Mesenteric fat pad (tissue), 1 donor: ENCODE measurements around the gene COMT. TPM values are rescaled to one million over a fixed set of nuclear protein-coding genes. Genes with fewer than 3 reads are reported as not detected.

Experiments used
- DNase-seq: peaks from one replicate; pipeline ENCODE4 v3.0.0-alpha.2; 2020; ENCODE audit warnings: low spot score
- total RNA-seq: library from RNA; stranded (reverse); fragmentation: NEBNext Ultra II Directional; extraction: Animal tissue kit (Norgen Biotek cat#: 25700); gene quantifications from one replicate; pipeline ENCODE4 v1.2.1, GENCODE V29; 2021
- donor health status: DM: yes; HTN: yes; CAD: no.

The COMT gene
- total RNA-seq, 1 donor from 2014 or later: 144 TPM

DNA sequence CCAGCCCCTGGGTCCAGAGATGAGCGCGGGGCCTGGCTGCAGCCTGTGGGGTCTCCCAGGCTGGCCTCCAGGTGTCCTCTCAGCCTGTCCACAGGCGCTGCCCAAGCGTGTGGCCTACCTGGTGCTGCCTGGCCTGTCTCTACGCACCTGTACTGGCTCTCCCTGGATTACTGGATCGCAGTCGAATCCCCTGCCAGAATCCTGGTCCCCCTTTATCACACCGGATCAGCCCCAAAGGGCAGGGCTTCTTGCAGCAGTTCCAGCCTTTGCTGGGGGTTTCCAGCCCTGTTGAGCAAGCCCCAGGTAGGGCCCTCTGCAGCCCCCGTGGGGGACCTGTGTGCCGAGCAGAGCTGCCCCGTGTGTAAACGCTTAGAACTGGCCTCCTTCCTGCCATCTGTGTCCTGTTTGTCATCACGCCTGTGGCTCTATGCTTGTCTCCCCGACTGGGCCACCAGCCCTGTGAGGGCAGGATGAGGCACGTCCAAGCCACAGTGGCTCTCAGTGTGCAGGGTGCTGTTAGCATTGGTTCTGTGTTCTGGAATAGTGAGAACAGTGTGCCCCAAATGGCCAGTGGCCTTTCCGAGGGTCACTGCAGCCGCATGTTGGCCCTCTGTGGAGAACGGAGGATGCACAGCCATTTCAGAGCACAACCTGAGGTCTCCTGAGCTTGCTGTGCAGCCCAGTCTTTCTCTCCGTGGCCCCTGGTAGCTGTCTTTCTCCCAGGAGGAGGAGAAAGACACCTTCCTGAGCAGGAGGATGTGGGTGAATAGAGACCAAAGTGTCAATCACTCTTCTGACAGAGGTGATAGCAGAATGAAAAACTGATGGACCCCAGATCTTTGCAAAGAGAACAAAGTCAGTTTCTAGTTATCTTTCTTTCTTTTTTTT, 13.9 kb downstream of the COMT start:
- DNase-seq: no peak

DNA sequence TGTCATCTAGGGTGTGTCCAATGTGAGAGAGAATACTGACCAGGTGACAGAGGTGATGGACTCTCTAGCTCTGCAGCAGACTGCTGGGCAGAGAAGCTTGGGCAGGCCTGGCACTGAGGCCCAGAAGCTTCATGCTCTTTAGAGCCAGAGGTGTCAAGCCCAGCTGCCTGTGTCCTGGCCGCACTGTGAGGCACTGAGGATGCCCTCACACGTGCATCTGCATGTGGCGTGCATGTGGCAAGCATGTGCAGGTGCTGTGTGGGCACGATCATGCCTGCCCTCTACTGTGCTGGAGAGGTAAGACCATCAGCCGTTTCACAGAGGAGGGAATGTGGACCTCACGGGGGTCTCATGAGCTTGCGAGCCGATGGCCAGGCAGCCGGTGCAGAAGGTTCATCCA, 15.9 kb downstream of the COMT start:
- DNase-seq: no peak

DNA sequence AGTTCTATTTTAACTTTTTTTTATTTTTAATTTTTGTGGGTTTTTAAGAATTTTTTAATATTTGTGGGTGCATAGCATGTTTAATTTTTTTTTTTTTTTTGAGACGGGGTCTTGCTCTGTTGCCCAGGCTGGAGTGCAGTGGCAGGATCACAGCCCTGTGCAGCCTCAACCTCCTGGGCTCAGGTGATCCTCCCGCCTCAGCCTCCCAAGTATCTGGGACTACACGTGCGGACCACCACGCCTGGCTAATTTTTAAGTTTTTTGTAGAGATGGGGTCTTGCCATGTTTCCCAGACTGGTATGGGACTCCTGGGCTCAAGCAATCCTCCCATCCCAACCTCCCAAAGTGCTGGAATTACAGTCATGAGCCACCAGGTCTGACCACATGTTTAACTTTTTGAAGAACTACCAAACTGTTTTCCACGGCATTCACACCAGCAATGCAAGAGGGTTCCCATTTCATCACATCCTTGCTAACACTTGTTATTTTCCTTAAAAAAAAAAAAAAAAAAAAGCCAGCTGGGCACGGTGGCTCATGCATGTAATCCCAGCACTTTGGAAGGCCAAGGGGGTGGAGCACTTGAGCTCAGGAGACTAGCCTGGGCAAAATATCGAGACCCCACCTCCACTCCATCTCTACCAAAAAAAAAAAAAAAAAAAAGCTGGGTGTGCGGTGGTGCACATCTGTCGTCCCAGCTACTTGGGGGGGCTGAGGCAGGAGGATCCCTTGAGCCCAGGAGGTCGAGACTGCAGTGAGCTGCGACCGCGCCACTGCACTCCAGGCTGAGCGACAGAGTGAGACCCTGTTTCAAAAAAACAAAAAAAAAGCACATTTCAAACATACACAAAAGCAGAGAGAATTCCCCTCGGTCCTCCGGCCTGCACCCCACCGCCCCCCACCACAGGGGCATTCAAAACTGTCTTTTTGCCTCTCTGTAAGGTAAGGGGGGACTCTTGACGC, 16.8 kb downstream of the COMT start:
- no peak for DNase-seq

DNA sequence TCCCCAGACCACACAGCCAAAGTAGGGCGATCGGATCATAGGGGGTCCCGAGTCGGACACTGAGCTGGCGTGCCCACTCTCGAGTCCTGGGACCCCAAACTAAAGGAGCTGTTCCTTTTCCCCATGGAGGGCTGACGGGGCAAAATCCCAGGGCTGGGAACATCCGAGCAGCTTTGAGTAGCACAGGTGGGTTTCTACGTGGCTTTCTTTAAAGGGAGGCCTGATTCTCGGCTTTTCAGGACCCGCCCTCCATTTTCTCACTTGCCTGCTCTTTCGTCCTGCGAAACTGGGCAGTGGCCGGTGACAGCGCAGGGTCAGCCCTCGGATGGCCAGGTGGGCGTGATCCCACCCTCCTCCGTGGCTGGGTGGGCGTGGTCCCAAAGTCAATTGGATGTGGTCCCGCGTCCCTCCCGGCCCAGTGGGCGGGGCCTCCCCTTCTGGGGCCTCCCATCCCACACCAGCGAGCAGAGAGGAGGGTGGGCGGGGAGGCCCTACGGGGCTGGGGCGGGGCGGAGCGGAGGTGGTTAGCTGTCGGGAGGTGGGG, 17.5 kb downstream of the COMT start:
- DNase-seq: no peak

DNA sequence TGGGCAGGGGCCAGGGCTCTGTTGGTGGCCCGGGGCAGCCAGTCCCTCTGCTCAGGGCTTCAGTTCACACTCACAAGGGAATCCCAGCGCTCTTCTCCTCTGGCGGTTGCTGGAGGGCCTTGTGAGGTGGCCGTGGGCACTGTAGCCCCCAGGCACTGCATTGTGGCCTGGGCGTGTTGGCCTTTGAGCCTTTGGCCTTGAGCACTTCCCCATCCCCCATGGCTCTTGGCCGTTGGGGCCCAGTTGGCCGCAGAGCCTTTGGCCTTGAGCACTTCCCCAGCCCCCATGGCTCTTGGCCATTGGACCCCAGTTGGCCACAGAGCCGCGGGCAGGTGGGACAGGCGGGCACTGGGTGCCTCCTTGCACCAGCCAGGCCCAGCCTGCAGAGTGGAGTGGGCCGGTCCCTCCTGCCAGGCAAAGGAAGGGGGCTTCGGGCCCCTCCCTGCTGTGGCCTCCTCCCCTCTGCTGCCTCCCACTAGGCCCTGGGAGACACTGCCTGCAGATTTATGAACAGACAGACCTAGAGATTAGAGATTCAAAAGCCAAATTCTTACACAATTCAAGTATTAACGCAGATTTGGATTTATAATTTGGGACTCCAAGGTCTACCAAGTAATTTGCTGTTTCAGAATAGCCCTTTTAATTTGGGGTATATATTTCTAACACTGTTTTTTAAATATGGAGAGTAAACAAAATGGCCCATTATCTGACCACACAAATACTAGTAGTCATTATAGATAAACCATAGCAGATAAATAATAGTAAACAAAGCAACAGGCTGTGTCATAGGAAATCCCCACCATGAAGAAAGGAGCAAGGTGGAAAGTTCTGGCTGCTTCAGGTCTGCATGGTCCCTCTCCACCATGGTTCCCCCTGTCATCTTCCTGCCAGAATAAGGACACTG, 18.3 kb downstream of the COMT start:
- no peak for DNase-seq

DNA sequence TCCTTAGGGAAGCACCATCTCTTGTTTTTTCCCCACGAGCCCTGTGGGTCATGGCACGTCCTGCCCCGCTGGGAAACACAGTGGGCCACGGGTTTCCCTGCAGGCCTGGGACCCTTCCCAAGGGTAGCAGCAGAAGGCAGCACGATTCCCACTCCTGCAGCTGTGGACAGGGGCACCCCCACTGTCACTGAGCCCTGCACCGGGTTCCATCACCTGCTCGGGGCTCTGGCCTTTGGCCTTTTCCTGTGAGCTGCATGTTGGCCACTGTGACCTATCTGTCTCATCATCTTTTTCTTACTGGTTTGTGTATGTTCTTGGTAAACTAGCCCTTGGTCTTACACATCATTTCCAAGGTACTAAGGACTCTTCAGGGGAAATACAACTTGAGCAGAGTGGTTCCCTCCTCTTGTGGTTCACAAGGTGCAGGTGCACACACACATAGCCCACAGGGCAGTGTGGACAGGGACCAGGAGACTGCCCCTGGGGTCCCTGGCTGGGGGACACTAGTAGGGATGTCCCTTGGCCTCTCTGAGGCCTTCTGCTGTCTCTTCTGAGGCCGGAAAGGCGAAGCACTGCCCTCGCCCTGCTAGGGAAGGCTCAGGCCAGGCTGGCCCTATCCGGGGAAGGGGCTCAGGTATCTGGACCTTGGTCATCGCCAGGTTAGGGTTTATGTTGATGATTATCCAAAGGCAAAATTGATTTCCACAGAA, 19.1 kb downstream of the COMT start:
- DNase-seq: no peak

GRCh38 chr22:19961201-19961580, 19.6 kb downstream of the COMT start:
- no peak for DNase-seq

DNA sequence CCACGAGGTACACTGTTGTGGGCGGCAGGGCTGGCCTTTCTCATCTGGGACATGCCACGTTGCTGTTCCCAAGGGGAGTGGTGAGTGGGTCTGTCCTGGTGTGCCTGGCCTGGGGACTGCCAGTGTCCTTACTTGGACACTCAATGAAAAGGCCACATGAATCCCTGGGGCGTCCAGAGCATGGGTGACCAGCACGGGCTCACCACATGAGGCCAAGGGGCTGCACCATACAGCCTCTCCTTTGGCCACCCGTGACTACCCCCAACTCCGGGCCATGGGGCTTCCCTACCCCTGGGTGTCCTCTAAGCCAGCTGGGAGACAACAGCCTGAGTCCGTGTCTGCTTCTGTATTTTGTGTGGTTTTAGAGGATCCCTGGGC, 20.3 kb downstream of the COMT start:
- DNase-seq: no peak

- DNase-seq: no peak
These were observed 20.8 kb downstream of the COMT start for GRCh38 chr22:19962246-19962908.

DNA sequence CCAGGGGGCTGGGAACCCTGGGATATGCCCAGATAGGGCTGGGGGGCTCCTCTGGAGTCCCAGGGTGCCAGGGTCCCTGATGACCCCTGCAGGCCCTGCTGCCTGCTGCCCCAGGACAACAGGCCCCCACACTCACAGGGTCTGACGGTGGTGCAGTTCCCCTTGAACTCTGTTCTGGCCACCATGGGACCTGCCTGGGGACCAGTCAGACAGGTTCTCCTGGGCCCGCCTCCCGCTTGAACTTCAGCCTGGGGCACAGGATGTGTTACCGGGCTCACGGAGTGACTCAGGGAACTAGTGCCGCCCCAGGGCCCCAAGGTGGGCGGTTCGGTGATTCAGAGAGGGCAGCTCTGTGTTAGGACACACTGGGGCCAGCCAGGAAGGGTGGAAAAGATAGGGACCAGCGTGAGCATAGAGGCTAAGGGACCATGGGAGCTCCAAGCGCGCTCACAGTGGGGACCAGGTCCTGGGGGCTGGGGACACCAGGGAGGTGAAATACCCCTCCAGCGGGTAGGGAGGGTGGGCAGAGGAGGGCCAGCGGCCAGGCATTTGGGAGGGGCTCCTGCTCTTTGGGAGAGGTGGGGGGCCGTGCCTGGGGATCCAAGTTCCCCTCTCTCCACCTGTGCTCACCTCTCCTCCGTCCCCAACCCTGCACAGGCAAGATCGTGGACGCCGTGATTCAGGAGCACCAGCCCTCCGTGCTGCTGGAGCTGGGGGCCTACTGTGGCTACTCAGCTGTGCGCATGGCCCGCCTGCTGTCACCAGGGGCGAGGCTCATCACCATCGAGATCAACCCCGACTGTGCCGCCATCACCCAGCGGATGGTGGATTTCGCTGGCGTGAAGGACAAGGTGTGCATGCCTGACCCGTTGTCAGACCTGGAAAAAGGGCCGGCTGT, 21.6 kb downstream of the COMT start:
- DNase-seq: no peak

DNA sequence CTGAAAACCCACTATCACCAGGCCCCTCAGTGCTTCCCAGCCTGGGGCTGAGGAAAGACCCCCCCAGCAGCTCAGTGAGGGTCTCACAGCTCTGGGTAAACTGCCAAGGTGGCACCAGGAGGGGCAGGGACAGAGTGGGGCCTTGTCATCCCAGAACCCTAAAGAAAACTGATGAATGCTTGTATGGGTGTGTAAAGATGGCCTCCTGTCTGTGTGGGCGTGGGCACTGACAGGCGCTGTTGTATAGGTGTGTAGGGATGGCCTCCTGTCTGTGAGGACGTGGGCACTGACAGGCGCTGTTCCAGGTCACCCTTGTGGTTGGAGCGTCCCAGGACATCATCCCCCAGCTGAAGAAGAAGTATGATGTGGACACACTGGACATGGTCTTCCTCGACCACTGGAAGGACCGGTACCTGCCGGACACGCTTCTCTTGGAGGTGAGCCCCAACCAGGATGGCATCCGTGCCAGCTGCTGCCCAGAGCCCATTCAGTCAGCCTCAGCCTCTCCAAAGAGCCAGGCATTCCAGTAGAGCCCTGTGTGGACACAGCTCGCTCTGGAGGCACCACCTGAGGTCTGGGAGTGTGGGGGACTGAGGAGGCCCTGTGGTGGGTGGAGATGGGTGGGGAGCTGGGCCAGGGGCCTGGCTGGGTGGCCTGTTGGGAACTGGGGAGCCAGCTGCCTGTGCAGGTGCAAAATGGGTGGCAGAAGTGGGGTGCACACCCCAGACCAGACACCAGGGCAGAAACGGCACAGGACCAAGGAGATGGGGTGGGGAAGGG, 22.5 kb downstream of the COMT start:
- no peak for DNase-seq

GRCh38 chr22:19964701-19965386, 23.3 kb downstream of the COMT start:
- DNase-seq: no peak

DNA sequence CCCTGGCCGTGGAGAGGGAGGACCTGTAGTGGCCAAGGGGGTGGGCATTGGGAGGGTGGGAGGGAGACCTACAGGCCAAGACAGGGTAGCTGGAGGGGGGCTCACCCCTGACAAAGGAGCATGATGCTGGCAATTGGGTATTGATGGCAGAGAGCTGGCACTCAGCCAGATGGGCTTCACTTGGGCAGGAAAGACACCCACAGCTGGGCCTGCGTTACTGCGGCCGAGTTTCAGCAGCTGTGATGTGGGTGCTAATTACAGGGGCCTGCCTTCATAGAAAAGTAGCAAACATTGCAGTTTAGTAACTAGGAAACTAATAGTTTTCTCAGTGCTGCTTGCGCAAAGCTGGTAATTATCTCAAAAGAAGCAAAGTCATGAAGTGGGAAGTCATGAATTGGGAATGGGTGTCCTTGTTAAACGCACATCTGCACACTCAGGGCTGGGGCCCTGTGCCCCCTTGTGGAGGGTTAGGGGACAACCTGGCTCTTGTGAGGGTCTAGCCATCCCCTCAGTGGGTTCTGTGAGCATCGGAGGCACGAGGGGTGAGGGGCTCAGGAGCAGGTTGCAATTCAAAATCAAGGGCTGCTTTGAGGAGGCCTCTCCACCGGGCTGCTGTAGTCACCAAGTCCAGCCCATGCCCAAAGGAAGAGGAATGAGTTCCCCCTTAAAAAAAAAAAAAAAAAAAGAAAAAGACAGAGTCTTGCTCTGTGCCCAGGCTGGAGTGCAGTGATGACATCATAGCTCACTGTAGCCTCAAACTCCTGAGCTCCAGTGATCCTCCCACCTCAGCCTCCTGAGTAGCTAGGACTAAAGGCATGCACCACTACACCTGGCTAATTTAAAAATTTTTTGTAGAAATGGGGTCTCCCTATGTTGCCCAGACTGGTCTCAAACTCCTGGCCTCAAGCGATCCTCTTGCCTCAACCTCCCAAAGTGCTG, 24.5 kb downstream of the COMT start:
- DNase-seq: no peak

DNA sequence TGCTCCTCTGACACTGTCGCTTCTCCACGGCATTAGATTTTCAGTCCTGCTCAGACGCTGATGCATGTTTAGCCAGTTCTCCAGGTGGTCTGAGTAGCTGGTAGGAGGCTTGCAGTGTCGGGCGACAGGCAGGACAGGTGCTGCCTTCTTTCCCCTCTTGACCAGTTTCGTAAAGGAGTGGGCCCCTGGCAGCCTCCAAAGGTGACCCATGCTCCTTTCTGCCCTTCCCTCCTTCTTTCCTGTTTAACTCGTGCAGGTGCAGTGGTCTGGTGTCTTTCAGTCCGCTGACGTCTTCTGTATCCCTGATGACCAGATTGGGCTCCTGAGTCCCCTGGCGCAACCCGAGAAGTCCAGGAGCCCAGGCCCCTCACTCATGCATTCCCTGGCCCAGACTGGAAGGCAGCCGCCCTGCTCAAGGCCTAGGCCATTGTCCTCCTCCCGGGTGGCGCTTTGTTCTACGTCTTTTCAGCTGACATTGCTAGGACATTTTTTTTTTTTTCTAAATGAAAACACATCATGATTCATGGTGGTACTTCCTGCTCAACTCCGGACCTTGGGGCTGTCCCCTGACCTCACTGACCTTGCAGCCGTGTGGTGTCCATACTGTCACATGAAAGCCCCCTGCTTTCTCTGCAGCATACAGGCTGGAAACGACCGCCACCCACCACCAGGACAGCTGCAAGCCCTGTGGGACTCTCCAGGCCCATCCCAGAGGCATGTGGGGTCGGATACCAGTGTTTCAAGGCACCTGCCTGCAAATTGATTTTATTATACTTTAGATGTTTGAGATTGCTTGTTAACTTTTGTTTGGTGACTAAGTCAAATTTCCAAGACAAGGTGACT, 25.6 kb downstream of the COMT start:
- DNase-seq: no peak

DNA sequence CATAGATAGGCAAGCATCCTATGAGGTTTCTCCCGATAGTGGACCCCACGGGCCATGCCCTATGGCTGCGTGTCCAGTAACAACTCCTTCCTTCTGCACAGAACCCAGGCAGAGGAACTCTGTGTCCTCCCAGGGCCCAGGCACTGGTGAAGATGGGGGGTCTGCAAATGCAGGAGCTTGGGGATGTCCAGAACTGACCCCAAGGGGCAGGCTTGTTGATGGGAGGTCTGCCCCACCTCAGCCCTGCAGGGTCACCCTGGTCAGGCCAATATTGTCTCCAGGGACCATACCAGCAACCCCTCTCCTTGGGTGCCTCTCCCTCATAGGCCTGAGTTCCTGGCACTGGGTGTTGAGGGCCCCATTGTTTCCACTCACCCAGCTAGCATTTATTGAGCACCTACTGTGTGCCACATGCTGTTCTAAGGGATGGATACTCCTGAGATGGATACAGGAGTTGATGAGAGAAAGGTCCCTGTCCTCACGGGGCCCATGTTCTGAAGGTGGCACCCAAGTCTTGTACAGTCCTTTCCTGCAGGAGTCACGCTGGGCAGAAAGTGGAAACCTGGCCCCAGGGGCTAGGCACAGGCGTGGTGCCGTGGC, 26.4 kb downstream of the COMT start:
- no peak for DNase-seq
